ENCODE data around the gene KLF3.

The KLF3 gene

DNA sequence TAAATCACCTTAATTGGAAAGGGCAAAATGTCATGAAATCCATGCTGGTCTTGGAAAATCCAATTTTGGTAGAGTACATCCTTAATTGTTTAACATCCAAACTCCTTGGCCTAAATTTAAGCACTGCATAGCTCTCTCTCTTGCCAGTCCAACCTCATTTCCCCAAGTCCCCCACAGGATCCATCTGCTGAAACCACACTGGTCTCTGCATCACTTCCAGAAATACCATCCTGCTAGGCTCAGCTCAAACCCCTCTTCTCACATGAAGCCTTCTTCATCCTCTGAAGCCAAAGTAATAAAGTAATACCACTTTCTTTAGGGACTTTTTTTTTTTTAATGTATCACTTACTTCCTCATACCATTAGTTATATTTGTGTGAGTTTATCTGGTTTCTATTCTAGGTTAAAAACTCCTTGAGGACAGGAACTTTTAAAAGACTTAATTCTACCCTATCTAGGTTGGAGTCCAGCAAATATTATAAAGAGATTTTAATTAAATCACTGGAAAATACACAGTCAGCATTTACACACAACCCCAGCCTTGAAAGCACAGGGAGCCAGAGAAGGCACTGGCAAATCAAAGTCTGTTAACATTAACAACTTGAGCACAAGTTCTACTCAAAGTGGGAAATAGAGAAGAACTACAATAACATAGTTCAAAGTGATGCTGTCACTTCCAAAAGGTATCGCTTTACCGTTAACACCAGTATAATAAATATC, 16.7 kb upstream of the KLF3 start:
- FAIRE-seq: no peak

DNA sequence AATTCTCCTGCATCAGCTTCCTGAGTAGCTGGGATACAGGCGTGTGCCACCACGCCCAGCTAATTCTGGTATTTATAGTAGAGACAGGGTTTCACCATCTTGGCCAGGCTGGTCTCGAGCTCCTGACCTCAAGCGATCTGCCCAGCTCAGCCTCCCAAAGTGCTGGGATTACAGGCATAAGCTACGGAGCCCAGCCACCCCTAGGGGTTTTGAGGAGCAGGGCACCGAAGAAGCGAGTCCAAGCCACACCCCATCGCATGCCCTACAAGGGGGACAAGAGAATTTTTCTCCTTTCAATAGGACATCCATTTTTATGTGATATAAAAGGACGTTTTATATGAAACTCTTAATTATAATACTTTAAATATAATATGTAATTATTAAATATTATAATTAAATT, 13.9 kb upstream of the KLF3 start:
- no peak for DNase-seq (ENCODE audit: extremely low spot score, insufficient read length, low read depth)
- FAIRE-seq: no peak

More for the DNA sequence above, 16.7 kb upstream of the KLF3 start:
- no peak for DNase-seq (ENCODE audit: extremely low spot score, insufficient read length, low read depth)

DNA sequence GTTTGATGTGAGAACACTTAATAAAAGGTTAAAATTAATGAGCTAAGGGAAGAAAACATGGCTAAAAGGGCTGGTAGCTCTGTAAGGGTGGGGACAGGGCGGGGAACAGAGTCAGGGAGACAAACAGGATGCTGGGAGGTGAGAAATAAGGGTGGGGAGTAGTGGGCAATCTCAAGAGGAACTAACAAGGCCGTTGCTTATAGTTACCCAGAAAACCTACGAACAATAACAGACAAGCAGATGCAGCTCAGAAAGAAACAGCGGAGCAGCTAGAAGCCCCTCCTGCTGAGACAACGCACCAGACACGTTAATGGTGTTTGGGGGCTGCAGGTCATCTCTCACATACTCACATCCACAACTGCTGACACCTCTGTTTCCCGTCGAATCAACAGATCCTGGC, 9.7 kb upstream of the KLF3 start:
- DNase-seq (ENCODE audit: extremely low spot score, insufficient read length, low read depth) (no peak), FAIRE-seq (no peak)

DNA sequence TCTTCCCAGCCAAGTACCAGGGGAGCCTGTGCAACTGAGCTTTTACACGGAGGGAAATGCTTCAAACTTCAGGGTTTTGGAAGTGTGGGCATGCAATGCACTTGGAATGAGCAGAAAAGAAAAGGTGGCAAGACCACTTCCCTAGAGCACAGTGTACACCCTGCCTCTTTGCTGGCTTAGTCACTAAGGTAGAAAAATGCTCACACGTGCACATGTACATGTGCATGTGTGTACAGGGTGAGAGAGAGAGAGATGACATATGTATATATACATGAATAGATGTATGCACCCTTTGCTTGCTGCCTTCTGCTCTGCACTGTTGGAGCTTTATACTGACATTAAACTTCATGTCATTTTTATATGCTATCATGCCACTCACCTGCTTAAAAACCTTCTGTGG, 7.9 kb upstream of the KLF3 start:
- no peak for FAIRE-seq
- no peak for DNase-seq (ENCODE audit: extremely low spot score, insufficient read length, low read depth)

DNA sequence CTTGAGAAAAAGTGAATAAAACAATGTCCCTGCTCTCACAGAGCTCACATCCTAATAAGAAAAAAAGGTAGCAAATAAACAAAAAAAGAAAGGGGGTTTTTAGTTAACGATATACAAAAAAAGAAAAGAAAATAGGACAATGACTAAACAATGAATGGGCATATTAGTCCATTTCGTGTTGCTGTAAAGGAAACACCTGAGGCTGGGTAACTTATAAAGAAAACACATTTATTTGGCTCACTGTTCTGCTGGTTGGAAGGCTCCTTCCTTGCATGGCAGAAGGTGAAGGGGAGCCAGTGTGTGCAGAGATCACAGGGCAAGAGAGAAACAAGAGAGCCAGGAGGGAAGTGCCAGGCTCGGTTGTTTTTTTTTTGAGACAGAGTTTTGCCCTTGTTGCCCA, 4.7 kb upstream of the KLF3 start:
- no peak for DNase-seq (ENCODE audit: extremely low spot score, insufficient read length, low read depth)
- FAIRE-seq: no peak

DNA sequence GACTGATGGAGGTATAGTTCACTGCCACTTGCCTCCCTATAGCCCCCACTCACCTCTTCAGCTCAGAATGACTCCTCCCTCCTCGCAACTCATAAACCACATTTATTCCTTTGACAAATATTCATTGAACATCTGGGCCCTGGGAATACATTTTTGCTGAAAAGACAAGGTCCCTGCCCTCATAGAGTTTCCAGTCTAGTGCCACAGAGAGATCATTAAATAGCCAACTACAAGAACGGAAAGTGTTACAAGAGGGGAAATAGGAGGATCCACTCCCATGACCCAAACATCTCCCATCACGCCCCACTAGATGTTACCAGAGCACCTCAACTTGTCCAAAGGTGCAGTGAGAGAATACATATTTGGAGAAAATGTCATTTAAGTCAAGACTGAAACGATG, 3.2 kb upstream of the KLF3 start:
- FAIRE-seq (no peak), DNase-seq (ENCODE audit: extremely low spot score, insufficient read length, low read depth) (no peak)

DNA sequence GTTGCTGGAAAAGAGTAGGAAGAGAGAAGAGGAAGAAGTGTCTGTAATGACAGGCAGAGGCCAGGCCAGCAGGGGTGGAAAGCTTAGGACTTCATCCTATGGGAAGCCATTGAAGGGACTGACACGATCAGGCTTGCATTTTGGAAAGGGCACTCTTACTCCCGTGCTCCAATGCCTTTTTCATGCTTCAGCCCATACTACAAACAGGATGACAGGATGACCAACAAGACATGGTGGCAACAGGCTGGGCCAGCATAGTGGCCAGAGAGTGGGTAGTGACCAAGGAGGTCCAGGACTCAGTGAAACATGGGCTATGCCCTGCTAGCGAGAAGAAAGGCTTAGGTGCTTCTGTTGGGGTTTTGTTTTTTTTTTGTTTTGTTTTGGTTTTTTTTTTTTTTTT, 2.6 kb upstream of the KLF3 start:
- DNase-seq (ENCODE audit: extremely low spot score, insufficient read length, low read depth) (no peak), FAIRE-seq (no peak)

DNA sequence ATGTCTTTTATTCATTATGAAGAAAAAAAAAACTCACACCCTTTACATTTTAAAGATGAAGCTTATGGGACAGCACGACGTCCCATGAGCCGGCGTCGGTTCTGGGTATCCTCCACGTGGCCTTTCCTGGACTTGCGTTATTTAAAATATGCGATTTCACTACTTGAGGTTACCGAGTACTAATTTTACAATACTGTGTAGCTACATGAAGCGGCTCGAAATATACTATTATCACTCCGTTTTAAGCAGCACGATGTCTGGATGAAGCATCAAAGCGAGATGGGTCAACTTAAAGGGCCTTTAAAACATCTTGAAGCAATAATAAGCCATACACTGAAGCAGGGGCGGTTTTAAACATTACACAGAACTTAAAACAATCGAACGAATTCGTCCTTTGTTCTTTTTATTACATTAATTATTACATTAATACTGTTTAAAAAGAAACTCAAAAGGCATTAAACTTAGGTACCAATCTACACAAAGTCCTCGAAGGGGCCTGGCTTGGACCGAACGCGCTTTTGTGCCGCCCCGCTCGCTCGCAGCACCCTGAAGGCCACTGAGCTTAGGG, 1.4 kb upstream of the KLF3 start:
- DNase-seq (ENCODE audit: extremely low spot score, insufficient read length, low read depth) (no peak), FAIRE-seq (no peak)

DNA sequence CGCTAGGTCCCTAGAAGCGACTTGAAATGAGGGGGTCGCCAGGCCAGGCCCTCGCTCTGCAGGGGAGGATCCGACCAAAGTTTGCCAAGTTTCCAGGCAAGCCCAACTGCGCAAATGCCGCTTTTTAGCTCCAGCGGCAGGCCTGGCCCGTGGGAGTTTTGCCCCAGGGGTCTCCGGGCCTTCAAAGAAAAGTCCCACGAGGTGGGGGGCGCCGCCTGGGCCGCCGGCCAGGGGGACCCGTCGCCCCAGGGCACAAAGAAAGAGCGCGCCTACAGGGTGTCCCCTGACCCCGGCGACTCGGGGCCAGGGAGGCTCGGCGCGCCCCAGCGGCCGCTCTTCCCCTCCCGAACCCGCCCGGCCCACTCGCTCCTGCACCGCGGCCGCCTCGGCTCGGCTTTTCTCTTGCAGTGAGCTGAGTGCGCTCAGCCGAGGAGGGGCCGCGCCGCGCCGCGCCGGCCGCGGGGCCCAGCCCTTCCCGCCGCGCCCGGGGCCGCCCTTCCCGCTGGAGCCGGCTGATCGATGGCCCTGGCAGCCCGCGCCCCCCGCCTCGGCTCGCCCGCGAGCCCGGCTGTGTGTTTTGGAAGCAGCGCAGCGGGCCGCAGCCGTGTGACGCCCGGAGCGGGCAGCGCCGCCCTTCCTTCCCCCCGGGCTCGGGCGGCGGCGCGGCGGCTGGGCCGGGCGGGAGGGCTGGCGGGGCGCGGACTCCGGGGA, 754 bp upstream of the KLF3 start:
- no peak for FAIRE-seq
- no peak for DNase-seq (ENCODE audit: extremely low spot score, insufficient read length, low read depth)

DNA sequence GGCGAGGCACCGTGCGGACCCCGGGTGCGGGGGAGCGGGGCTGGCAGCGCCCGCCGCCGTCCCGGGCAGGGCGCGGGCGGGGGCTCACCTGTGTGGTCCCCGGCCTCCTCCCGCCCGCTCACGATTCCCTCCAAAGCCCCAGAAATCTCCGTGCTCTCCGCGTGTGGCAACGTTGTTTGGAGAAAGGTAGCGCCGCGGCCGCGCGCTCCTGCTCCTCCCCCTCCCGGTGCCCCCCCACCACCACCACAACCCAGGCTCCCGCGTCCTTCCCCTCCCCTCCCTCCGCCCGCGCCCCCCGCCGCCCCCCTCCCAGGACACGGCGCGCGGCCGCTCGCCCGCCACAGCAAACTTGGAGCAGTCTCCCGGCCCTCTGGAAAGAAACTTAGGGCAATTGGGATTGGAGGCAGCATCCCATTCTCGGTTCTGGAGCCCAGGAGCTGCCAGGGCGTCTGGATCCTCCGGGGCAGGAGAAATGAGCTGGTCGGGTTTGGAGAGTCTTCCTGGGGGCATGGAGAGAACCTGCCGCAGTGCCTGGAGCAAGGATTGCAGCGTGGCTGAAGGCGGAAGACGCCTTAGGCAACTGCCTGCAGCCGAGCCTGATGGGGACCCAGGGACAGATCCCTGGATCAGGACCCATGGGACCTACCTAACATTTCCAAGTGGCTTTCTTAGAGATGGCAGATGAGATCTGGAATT, 855 bp downstream of the KLF3 start:
- no peak for FAIRE-seq
- DNase-seq (ENCODE audit: extremely low spot score, insufficient read length, low read depth): no peak

DNA sequence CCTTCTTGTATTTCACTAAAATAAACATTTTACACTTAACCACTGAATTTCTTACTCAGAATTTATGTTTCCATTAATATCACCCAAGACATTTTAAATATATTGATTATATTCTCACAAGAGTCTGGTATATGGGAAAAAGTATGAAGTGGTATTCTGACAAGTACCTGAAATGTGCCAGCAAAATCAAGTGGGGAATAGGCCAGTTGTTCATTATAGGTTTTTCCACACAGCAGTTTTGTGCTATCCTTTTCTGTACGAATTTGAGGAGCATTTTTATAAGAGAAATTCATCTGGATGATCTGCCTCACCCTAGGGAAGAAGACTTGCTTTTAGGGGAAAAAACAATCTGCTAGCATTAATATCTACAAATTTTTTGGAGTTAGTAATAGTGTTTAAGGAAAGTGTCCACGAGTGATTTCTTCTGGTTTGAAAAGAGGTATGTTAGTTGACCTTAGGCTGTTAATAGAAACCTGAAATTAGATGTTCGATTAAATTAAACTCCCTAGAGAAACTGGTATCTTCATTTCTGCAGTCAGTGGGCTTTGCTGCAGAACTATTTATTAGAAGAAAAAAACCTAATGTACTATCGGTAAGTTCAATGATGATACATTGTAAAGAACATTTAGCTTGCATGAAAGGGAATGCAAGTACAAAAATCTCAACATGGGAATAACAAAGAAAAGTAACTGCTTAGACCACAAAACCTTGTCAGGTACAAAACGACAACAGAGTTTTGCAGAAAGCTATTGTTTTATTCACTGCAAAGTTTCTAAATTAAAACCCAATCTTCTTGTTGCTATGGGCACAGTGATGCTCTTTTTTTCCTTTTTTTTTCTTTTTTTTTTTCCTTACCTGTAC, 1.8 kb downstream of the KLF3 start:
- FAIRE-seq (no peak), DNase-seq (ENCODE audit: extremely low spot score, insufficient read length, low read depth) (no peak)

DNA sequence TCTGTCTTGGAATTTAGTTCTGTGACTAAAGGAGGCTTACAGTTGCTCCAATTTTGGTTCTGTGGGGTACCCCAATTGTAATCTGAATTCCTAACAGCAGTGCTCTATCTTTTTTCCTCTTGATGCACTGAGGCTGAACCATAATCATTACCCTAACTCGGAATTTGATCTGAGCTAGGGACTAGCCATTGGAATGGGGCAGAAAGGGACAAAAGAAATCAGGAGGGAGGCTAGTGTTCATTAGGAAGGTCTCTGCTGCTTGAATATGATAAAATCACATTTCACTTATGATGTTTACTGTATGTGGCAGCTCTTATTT, 2.7 kb downstream of the KLF3 start:
- DNase-seq (ENCODE audit: extremely low spot score, insufficient read length, low read depth): no peak
- FAIRE-seq: no peak

DNA sequence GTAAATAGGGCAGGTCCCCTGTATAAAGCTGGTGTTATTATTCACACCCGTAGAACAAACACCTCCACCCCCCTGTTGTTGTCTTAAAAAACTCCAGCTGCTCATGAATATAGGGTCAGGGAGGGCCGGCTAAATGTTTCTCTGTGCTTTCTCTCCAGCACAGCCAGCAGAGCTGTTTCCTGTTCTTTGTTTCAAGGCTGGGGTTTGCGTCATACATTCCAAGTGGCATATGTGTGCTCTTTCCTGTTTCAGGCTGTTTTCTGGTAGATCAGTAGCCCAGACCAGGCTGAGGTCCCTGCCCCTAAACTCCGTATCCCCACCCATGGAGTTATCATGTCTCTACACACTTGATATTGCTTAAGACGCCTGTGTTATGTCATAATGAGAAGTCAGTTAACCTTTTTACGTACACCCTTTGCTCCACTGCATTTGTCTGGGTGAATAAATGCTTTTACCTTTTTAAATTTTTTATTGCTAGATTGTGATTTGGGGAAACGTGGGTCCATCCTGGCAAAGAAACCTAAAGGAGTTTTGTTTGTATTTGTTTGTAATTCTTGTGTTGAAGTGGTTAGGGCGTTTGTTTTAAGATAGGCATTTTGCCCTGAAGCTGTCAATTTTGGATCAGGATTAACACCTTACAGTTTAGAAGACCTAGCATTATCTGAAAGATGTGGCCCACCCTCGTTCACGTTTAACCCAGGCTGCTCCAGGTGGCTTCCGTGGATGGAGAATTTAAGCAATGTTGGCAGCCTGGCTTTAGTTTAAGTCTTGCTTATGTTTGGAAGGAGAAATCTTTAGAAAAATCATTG, 3.3 kb downstream of the KLF3 start:
- peak; percentile 94 for FAIRE-seq
- DNase-seq (ENCODE audit: extremely low spot score, insufficient read length, low read depth): no peak

DNA sequence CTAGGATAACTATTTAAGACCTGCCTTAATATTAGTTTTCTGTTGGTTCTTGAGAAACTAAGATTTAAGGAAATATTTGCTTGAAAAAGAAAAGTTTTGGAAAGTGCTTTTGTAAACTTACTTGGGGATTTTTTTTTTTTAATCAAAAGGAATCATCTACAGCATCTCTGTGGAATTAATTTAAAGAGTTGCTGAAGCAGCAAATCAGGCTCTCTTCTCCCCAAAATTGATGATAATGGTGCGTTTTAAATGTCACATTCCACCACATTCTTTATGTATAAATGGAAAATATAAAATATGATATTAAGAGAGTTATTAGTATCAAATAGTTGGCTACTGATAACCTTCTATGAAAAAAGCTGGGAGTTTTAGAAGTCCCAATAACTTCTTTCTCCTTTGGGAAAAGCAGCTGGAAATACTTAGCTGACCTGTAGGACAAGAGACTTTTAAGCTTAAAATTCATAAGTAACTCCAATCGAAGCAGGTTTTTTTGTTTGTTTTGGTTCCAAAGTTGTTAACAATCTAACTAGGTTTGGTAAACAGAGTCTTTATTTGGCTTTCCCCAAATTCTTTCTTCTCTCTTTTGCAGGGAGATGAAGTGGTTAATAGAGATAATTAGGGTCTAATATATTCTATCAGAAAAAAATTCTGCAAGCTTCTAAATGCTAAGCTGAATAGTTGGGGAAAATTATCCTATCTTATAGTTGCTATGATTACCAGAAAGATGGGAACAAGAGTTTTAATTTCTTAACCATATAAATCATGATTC, 4.4 kb downstream of the KLF3 start:
- no peak for FAIRE-seq
- no peak for DNase-seq (ENCODE audit: extremely low spot score, insufficient read length, low read depth)

DNA sequence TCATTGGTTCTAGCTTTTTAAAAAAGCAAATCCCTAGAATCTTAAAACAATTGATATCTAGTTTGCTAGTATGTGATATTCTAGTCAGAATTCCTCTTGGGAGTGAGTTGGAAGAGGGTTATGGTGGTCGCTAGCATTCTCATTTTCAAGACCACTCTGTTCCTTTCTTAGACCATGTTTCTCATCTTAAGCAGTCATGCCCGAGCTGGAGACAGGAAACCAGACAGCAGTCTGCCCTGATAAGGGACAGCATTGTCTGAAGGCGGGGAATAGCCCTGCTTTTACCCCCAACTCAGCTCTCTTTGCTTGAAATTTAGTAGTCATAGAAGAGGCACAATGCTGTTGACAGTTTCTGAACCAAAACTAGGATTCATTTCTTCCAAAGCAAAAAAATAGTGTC, 5.2 kb downstream of the KLF3 start:
- DNase-seq (ENCODE audit: extremely low spot score, insufficient read length, low read depth): no peak
- FAIRE-seq: no peak

DNA sequence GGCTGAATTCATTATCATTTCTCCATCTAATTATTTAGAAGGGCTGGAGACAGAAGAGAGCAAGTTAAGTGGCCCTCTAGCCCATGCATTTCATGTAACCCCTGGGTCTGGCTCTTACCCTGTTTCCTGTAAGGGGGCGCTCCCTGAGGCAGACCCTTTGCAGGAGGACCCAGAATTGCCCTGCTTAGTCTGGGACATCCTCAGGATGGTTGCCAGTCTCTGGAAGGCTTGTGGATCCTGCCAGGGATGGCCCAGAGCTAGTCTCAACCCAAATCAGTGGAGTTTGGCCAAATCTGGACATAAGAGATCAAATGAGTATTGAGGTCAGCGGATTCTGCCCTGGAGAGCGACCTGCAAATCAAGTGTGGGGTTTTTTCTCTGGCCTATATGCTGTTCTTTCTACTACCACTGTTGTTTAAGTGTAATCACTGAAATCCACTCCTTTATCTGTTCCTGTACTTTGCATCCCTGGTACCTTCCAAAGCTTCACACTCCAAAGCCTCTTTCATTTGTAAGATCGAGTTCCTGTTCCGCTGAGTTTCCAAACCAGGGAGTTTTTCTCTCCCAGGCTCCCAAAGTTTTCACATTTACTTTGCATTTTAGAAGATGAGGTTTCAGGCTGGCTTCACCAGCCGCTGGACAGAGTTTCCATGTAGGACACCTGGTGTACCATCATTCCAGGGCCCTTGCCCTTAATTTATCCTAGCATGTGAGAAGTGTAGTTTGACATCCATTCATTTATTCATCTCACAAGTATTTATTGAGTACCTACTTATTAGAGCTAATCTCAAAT, 6.3 kb downstream of the KLF3 start:
- no peak for DNase-seq (ENCODE audit: extremely low spot score, insufficient read length, low read depth)
- FAIRE-seq: no peak

DNA sequence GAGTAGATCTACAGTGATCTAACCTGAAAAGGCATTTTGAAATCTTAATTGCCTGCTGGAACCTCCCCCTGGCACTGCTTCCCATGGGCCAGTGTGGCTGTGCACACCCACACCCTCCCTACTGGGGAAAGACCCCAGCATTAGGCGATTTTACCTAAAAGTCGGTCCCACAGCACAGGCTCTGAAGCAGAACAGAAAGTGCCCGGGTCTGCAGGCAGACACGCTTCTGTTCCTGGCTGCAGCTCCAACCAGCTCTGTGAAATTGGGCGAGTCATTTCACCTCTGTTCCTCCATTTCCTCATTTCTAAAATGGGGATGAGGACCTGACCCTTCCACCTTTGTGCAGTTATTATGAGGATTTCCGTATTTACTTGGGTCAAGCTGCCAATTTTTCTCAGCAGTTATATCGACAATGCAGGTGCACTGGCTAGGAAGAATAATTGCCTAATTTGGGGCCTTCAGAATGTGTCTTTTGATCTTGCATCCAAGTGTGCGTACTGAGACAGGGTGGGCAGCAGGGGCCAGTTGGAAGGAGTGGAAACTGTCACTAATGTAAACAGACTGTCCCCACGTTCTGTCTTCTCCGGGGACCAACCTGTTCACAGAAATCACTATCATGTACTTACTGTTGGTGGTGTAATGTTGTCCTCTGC, 7.1 kb downstream of the KLF3 start:
- DNase-seq (ENCODE audit: extremely low spot score, insufficient read length, low read depth) (no peak), FAIRE-seq (peak; percentile 78)

DNA sequence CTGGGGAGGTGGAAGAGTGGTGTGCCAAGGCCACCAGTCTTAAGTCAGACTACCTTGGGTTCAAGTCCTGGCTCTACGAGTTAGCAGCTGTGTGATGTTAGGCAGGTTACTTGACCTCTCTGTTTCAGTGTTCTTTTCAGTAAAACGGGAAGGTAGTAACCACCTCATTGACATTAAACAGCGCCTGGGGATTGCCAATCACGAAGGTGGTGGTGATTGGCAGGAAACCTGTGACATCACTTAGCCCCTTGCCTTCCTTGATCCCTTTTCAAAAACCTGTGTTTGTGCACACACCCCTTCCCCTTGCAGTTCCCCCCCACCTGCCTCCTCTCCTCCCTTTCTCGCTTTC, 7.6 kb downstream of the KLF3 start:
- FAIRE-seq: peak; percentile 69

More for the DNA sequence above, 7.6 kb downstream of the KLF3 start:
- DNase-seq (ENCODE audit: extremely low spot score, insufficient read length, low read depth): no peak

Measured in GM18507 (cell line).